Endothelial cell (in vitro differentiated cells): ENCODE results near the gene LRRC4B. TPM values are rescaled to one million over a fixed set of nuclear protein-coding genes. Genes with fewer than 3 reads are reported as not detected.

ENCODE experiments used
- DNase-seq: peaks from one replicate; pipeline ENCODE4 v3.0.0; 2021; ENCODE audit warnings: low spot score
- H3K27ac Mint-ChIP-seq: one replicate; pipeline ENCODE4 v1.8.0; 2021; ENCODE audit warnings: mixed read lengths, inconsistent platforms; ENCODE audit not compliant: unreplicated experiment
- H3K27me3 Mint-ChIP-seq: one replicate; pipeline ENCODE4 v1.8.0; 2021; ENCODE audit warnings: mild to moderate bottlenecking, moderate library complexity, mixed read lengths, inconsistent platforms; ENCODE audit not compliant: unreplicated experiment
- H3K36me3 Mint-ChIP-seq: one replicate; pipeline ENCODE4 v1.8.0; 2021; ENCODE audit warnings: mild to moderate bottlenecking, low read depth, mixed read lengths, inconsistent platforms; ENCODE audit not compliant: unreplicated experiment
- H3K4me1 Mint-ChIP-seq: one replicate; pipeline ENCODE4 v1.8.0; 2021; ENCODE audit warnings: mild to moderate bottlenecking, mixed read lengths, inconsistent platforms; ENCODE audit not compliant: unreplicated experiment
- H3K4me3 Mint-ChIP-seq: one replicate; pipeline ENCODE4 v1.8.0; 2021; ENCODE audit warnings: mild to moderate bottlenecking, mixed read lengths, inconsistent platforms; ENCODE audit not compliant: unreplicated experiment
- H3K9me3 Mint-ChIP-seq: one replicate; pipeline ENCODE4 v1.8.0; 2021; ENCODE audit warnings: mixed read lengths, inconsistent platforms; ENCODE audit not compliant: unreplicated experiment
- CTCF ChIP-seq: fragments of 200-600 bp; sonication (generic); IDR thresholded peaks from one replicate; pipeline ENCODE4 v1.5.0; 2021; ENCODE audit warnings: antibody characterized with exemption; ENCODE audit not compliant: unreplicated experiment
- total RNA-seq: library from RNA; stranded (reverse); fragmentation: NEBNext Ultra II Directional; extraction: Animal tissue kit (Norgen Biotek cat#: 25700); gene quantifications from one replicate; pipeline ENCODE4 v1.2.1, GENCODE V29; 2021; ENCODE audit not compliant: unreplicated experiment

Gene LRRC4B
- total RNA-seq, 1 donor from 2014 or later = 3.0 TPM

DNA sequence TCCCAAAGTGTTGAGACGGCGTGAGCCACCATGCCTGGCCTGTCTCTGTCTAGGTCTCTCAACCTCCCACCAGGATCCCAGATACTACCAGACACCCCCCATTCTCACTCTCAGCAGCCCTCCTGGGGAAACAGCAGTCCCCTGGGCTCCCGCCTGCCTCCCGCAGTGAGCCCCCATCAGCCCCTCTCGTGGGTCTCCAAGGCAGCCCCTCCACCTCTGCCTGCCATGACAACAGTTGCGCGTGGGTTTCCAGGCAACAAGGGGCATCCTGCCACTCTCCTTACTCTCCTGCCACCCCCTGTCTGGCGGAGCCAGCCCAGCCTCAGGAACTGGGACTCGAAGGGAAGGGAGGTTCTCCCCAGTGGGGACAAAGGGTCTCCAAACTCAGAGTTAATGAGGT, 5.2 kb downstream of the LRRC4B start:
- no peak for TF ChIP-seq CTCF
- H3K4me1 Mint-ChIP-seq = no peaks in the 10 kb centered on the region
- peak overlapping the region; percentile 25 for H3K4me3 Mint-ChIP-seq
- peaks cover 25% of the 10 kb centered on the region for H3K27me3 Mint-ChIP-seq
- H3K9me3 Mint-ChIP-seq = peaks cover 25% of the 10 kb centered on the region
- no peak overlapping the region for H3K27ac Mint-ChIP-seq
- no peak for DNase-seq
- peaks cover 20% of the 10 kb centered on the region for H3K36me3 Mint-ChIP-seq

DNA sequence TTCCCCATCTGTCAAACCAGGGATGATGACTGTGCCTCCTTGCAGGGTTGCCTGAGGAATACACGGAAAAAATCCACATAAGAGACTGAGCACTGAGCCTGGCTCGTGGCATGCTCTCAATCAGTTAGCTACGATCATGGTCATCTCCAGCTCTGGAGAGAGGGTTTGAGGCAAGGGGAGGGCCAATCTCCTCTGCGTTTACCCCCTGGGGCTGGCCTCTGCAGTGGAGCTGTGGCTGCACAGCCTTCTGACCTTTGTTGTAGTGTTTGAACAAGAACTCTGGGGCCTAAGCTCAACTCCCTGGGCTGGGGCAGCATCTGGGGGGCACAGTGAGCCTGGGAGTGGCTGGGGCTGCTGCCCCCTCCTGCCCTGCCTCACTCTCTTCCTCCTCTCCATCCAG, 5.9 kb downstream of the LRRC4B start:
- Mint-ChIP-seq H3K27me3 (peaks cover 25% of the 10 kb centered on the region), H3K36me3 (peaks cover 23% of the 10 kb centered on the region), H3K4me1 (no peaks in the 10 kb centered on the region), H3K27ac (no peak overlapping the region), H3K4me3 (no peak overlapping the region), H3K9me3 (peaks cover 28% of the 10 kb centered on the region)
- no peak for TF ChIP-seq CTCF
- no peak for DNase-seq

DNA sequence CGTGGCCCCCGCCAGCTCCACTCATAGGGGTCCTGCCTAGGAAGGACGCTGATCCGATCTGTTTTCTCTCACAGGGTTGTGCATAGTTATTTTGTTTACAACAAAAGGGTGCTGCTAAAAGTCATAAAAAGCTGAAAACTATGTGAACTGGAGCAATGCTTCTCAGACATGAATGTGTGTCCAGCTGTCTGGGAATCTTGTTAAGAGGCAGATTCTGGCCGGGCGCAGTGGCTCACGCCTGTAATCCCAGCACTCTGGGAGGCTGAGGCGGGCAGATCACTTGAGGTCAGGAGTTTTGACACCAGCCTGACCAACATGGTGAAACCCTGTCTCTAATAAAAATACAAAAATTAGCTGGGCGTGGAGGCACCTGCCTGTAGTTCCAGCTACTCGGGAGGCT, 8.6 kb downstream of the LRRC4B start:
- H3K27ac Mint-ChIP-seq = no peak overlapping the region
- no peak for TF ChIP-seq CTCF
- peaks cover 20% of the 10 kb centered on the region for H3K36me3 Mint-ChIP-seq
- H3K27me3 Mint-ChIP-seq = peaks cover 17% of the 10 kb centered on the region
- H3K4me1 Mint-ChIP-seq = no peaks in the 10 kb centered on the region
- H3K4me3 Mint-ChIP-seq = no peak overlapping the region
- no peak for DNase-seq
- peaks cover 27% of the 10 kb centered on the region for H3K9me3 Mint-ChIP-seq

DNA sequence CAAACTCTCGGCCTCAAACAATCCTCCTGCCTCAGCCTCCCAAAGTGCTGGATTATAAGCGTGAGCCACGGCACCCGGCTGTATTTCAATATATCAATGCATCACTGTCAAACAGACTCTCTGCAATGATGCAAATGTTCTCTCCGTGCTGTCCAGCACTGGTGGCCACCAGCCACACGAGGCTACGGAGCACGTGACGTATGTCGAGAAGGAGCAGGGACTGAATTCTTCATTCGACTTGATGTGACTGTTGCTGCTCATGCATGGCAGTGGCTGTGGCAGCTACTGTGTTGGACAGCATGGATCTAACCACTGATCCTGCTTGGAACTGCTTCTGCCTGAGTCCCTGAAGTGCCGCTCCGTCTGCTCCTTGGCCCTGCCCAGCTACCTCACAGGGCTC, 9.8 kb downstream of the LRRC4B start:
- no peak overlapping the region for H3K27ac Mint-ChIP-seq
- DNase-seq = no peak
- no peaks in the 10 kb centered on the region for H3K4me1 Mint-ChIP-seq
- H3K4me3 Mint-ChIP-seq = no peak overlapping the region
- H3K36me3 Mint-ChIP-seq = peaks cover 14% of the 10 kb centered on the region
- H3K9me3 Mint-ChIP-seq = peaks cover 23% of the 10 kb centered on the region
- peaks cover 13% of the 10 kb centered on the region for H3K27me3 Mint-ChIP-seq
- no peak for TF ChIP-seq CTCF

DNA sequence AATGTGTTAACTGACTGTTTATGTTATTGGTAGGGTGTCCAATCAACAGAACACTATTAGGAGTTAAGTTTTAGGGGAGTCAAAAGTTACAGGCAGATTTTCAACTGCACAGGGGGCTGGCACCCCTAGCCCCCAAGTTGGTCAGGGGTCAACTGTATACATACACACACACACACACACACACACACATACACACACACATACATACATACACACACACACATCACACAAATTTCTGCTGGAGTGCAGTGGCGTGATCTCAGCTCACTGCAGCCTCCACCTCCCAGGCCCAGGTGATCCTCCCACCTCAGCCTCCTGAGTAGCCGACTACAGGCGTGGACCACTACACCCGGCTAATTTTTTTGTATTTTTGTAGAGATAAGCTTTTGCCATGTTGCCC, 10.2 kb downstream of the LRRC4B start:
- no peak for DNase-seq
- Mint-ChIP-seq H3K27me3 (peaks cover 16% of the 10 kb centered on the region), H3K27ac (no peak overlapping the region), H3K9me3 (peaks cover 25% of the 10 kb centered on the region), H3K36me3 (peaks cover 17% of the 10 kb centered on the region), H3K4me1 (no peaks in the 10 kb centered on the region), H3K4me3 (no peak overlapping the region)
- TF ChIP-seq CTCF = no peak
